Measurements from ENCODE around the gene RFK. TPM values are rescaled to one million over a fixed set of nuclear protein-coding genes. Genes with fewer than 3 reads are reported as not detected.

The RFK gene
- total and polyA plus RNA-seq, 2 of the 13 experiments (the other 11 are each of a cell fraction or from before 2014, with no cell fraction given): 18.2 to 37.2 TPM

DNA sequence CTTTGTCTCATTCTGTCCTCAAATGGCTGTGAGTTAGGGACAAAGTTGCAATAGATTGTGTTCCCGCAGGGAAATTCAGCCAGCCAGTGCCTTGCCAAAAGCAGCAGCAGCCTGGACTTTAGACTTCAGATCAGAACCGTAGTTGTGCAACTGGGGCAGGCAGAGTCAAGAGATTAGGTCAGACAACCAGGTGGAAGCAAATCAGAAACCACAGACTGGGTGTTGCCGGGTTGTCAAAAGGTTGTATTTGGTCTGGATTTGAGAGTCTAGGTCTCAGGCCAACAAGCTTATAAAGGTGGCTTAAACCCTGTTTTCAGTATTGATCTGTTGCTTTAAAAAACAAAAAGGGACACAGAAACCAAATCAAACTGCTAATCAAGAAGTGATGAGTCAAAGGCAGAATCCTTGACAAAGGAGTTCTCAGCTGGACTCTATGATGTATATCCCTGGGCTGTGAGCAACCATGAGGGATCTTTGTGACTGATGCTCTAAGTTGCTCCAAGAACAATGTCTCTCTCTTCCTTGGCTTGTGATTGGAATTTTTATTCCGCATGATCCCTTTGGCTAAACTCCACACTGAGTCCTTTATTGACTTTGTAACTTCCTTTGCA lies 20.9 kb downstream of the RFK start (continued):
- TF ChIP-seq ZNF121 (CRISPR knock-in tag; IDR thresholded peaks at IDR 0.05): 0 out of 2 replicates have a peak, but pooled peaks have one; percentile 38
- TF ChIP-seq TRIM24 (CRISPR knock-in tag; IDR thresholded peaks at IDR 0.05): peak; percentile 92
- no peak for TF ChIP-seq MTA3 (CRISPR knock-in tag; IDR thresholded peaks at IDR 0.05)
- TF ChIP-seq ZNF430 (CRISPR knock-in tag; IDR thresholded peaks at IDR 0.05): peak; percentile 86
- TF ChIP-seq MYC (CRISPR knock-in tag; IDR thresholded peaks at IDR 0.05; ENCODE audit: borderline replicate concordance): no peak
- TF ChIP-seq SALL1 (CRISPR knock-in tag; IDR thresholded peaks at IDR 0.05): peak; percentile 94
- TF ChIP-seq NR2F6 (IDR thresholded peaks at IDR 0.05): peak; percentile 88
- TF ChIP-seq NR2F6 (CRISPR knock-in tag; IDR thresholded peaks at IDR 0.05): peak; percentile 91
- TF ChIP-seq, protein P1, sequence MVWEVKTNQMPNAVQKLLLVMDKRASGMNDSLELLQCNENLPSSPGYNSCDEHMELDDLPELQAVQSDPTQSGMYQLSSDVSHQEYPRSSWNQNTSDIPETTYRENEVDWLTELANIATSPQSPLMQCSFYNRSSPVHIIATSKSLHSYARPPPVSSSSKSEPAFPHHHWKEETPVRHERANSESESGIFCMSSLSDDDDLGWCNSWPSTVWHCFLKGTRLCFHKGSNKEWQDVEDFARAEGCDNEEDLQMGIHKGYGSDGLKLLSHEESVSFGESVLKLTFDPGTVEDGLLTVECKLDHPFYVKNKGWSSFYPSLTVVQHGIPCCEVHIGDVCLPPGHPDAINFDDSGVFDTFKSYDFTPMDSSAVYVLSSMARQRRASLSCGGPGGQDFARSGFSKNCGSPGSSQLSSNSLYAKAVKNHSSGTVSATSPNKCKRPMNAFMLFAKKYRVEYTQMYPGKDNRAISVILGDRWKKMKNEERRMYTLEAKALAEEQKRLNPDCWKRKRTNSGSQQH (CRISPR knock-in tag; IDR thresholded peaks at IDR 0.05; ENCODE audit: low read depth): 0 out of 2 replicates have a peak, but pooled peaks have one; percentile 31
- peak; percentile 77 for TF ChIP-seq ZEB1 (IDR thresholded peaks at IDR 0.05; ENCODE audit: insufficient replicate concordance, low read depth)
- TF ChIP-seq, protein P2, sequence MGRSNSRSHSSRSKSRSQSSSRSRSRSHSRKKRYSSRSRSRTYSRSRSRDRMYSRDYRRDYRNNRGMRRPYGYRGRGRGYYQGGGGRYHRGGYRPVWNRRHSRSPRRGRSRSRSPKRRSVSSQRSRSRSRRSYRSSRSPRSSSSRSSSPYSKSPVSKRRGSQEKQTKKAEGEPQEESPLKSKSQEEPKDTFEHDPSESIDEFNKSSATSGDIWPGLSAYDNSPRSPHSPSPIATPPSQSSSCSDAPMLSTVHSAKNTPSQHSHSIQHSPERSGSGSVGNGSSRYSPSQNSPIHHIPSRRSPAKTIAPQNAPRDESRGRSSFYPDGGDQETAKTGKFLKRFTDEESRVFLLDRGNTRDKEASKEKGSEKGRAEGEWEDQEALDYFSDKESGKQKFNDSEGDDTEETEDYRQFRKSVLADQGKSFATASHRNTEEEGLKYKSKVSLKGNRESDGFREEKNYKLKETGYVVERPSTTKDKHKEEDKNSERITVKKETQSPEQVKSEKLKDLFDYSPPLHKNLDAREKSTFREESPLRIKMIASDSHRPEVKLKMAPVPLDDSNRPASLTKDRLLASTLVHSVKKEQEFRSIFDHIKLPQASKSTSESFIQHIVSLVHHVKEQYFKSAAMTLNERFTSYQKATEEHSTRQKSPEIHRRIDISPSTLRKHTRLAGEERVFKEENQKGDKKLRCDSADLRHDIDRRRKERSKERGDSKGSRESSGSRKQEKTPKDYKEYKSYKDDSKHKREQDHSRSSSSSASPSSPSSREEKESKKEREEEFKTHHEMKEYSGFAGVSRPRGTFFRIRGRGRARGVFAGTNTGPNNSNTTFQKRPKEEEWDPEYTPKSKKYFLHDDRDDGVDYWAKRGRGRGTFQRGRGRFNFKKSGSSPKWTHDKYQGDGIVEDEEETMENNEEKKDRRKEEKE (IDR thresholded peaks at IDR 0.05): no peak
- peak; percentile 50 for TF ChIP-seq GATAD1 (CRISPR knock-in tag; IDR thresholded peaks at IDR 0.05)
- TF ChIP-seq ZNF33A (CRISPR knock-in tag; IDR thresholded peaks at IDR 0.05; ENCODE audit: borderline replicate concordance): 0 out of 2 replicates have a peak, but pooled peaks have one; percentile 31
- TF ChIP-seq, protein P3, sequence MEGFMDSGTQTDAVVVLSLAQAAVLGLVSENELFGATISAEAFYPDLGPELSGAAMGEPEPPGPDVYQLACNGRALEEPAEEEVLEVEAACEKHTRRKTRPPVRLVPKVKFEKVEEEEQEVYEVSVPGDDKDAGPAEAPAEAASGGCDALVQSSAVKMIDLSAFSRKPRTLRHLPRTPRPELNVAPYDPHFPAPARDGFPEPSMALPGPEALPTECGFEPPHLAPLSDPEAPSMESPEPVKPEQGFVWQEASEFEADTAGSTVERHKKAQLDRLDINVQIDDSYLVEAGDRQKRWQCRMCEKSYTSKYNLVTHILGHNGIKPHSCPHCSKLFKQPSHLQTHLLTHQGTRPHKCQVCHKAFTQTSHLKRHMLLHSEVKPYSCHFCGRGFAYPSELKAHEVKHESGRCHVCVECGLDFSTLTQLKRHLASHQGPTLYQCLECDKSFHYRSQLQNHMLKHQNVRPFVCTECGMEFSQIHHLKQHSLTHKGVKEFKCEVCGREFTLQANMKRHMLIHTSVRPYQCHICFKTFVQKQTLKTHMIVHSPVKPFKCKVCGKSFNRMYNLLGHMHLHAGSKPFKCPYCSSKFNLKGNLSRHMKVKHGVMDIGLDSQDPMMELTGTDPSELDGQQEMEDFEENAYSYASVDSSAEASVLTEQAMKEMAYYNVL (CRISPR knock-in tag; IDR thresholded peaks at IDR 0.05; ENCODE audit: borderline replicate concordance): no peak
- TF ChIP-seq ZNF569 (CRISPR knock-in tag; IDR thresholded peaks at IDR 0.05; ENCODE audit: borderline replicate concordance): no peak
- TF ChIP-seq EHMT2 (IDR thresholded peaks at IDR 0.05; ENCODE audit: borderline replicate concordance, low read depth, low read length): peak; percentile 50; the same call in 1 of the 2 replicates
- TF ChIP-seq ZNF326 (CRISPR knock-in tag; IDR thresholded peaks at IDR 0.05; ENCODE audit: borderline replicate concordance): no peak
- peak; percentile 49; the same call in 1 of the 2 replicates for TF ChIP-seq ZNF431 (CRISPR knock-in tag; IDR thresholded peaks at IDR 0.05; ENCODE audit: borderline replicate concordance, low read depth)
- no peak for TF ChIP-seq MTF1 (CRISPR knock-in tag; IDR thresholded peaks at IDR 0.05)
- TF ChIP-seq ERF (CRISPR knock-in tag; IDR thresholded peaks at IDR 0.05): peak; percentile 69
- no peak for TF ChIP-seq RFX5 (IDR thresholded peaks at IDR 0.05; ENCODE audit: low read depth, low read length)
- peak; percentile 35; the same call in 1 of the 2 replicates for TF ChIP-seq GABPB1 (CRISPR knock-in tag; IDR thresholded peaks at IDR 0.05)
- TF ChIP-seq, protein P4, sequence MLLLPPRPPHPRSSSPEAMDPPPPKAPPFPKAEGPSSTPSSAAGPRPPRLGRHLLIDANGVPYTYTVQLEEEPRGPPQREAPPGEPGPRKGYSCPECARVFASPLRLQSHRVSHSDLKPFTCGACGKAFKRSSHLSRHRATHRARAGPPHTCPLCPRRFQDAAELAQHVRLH (CRISPR knock-in tag; IDR thresholded peaks at IDR 0.05; ENCODE audit: borderline replicate concordance, low read depth): peak; percentile 70; the same call in 1 of the 2 replicates

All from HepG2 (cell line).